ENCODE data around the gene ATP6AP1.

DNA sequence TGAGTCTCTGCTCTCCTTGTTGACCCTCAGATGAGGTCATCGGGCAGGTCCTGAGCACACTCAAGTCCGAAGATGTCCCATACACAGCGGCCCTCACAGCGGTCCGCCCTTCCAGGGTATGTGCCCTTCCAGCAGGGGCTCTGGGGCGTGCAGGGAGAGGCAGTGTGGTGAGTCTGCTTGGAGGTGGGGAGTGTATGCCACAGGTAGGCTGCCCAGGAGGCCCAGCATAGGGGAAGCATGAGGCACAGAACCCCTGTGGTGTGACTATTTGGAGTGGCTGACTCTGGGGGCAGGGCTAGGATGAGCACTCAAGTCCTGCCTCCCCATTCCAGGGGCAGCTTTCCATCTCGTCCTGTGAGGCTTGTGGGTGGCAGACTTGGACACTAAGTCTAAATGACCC lies 5.1 kb downstream of the ATP6AP1 start:
- TF ChIP-seq POLR2A (IDR thresholded peaks at IDR 0.05) (no peak), CTCF (IDR thresholded peaks at IDR 0.05) (no peak)
